Body of pancreas (tissue), 4 donors: Measurements from ENCODE around the gene NR3C2.

Experiments used
- POLR2A ChIP-seq, 3 donors: fragments of 450-650 bp; IDR thresholded peaks; one replicate each; pipeline ENCODE4 v1.6.1; 2016; ENCODE audit warnings: antibody characterized with exemption in 3 of 3, mild to moderate bottlenecking in 2 of 3
- TF ChIP-seq, protein P1 (sequence below), 7 experiments: fragments of 450-650 bp in 4 of 7; fragments of 200-600 bp in 3 of 7; sonication (generic) in 3 of 7; IDR thresholded peaks; one replicate each; pipeline ENCODE4 v1.5.1; 2016 to 2019; ENCODE audit warnings: antibody characterized with exemption in 7 of 7

- TF ChIP-seq, protein P1, sequence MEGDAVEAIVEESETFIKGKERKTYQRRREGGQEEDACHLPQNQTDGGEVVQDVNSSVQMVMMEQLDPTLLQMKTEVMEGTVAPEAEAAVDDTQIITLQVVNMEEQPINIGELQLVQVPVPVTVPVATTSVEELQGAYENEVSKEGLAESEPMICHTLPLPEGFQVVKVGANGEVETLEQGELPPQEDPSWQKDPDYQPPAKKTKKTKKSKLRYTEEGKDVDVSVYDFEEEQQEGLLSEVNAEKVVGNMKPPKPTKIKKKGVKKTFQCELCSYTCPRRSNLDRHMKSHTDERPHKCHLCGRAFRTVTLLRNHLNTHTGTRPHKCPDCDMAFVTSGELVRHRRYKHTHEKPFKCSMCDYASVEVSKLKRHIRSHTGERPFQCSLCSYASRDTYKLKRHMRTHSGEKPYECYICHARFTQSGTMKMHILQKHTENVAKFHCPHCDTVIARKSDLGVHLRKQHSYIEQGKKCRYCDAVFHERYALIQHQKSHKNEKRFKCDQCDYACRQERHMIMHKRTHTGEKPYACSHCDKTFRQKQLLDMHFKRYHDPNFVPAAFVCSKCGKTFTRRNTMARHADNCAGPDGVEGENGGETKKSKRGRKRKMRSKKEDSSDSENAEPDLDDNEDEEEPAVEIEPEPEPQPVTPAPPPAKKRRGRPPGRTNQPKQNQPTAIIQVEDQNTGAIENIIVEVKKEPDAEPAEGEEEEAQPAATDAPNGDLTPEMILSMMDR (IDR thresholded peaks at IDR 0.05): no peak
- TF ChIP-seq POLR2A (IDR thresholded peaks at IDR 0.05): no peak
Observed at GRCh38 chr4:148057984-148058859, 384.0 kb downstream of the NR3C2 start.
